Activated CD4-positive, CD25-positive, alpha-beta regulatory T cell treated with anti-CD3 and anti-CD28 coated beads, Interleukin-2, amount 50 U/mL, for 16 hours (primary cell): ENCODE measurements around the gene ZNF281.

Experiments
- DNase-seq: peaks from one replicate; pipeline ENCODE4 v3.0.0-alpha.2; 2020; ENCODE audit warnings: low read depth, low spot score

ZNF281 gene

DNA sequence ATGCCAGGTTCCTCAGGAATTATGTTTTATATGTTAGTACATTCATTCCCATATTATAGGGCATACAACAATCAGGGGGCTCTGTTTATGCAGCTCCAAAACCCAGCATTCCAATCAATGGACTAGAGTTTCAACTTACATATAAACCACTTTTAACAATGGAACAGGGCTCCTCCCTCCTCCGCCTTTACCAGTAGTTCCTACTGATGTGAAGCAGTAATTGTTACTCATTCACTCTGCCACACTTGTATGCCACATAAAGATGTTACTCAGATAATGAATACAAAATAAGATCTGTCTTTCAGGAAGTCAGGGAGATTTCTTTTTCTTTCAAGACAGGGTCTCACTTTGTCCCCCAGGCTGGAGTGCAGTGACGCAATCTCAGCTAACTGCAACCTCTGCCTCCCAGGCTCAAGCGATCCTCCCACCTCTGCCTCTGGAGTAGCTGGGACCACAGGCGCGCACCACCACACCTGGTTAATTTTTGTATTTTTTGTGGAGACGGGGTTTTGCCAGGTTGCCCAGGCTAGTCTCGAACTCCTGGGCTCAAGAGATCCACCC lies 17.1 kb downstream of the ZNF281 start:
- no peak for DNase-seq

DNA sequence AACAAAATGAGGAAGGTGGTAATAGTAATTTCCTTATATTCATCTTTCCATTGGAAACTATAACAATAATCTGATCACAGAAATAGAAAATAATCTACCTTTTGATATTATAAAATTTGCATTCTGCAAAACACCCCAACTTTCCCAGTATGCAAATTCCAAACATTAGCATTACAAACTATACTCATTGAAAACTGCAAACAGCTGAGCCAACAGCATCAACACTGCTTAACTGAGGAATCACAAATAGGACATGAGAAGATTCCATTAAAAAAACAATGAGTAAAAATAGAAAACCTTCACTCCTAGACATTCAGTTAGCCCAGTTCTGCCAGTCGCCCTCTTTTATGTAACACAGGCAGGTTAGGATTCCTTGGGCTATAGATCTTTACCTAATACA lies 18.1 kb downstream of the ZNF281 start:
- DNase-seq = no peak

DNA sequence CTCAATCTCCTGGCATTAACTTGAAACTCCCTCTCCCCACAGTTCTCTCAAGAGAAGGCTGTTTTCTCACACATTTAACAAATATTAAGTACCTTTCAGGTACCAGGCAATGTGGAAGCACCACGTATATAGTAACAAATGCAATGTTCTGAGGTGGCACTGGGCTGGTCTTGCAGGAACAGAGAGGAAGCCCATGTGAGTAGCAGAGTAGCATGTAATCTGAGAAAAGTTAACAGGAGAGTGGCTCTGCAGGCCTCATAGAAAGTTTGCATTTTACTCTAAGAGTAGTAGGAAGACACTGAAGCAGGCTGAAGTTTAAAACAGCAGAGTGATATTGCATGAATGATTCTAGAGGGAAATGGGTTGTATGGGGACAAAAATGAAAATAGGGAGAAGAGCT lies 21.0 kb downstream of the ZNF281 start:
- DNase-seq = no peak

DNA sequence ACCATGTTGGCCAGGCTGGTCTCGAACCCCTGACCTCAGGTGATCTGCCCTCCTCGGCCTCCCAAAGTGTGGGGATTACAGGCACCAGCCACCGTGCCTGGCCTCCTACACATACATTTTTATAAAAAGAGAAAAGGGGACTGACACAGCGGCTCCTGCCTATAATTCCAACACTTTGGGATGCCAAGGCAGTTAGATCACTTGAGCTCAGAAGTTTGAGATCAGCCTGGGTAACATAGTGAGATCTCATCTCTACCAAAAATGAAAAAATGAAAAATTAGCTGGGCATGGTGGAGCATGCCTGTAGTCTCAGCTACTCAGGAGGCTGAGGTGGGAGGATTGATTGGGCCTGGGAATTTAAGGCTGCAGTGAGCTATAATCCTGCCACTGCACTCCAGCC lies 23.4 kb downstream of the ZNF281 start:
- DNase-seq = no peak

DNA sequence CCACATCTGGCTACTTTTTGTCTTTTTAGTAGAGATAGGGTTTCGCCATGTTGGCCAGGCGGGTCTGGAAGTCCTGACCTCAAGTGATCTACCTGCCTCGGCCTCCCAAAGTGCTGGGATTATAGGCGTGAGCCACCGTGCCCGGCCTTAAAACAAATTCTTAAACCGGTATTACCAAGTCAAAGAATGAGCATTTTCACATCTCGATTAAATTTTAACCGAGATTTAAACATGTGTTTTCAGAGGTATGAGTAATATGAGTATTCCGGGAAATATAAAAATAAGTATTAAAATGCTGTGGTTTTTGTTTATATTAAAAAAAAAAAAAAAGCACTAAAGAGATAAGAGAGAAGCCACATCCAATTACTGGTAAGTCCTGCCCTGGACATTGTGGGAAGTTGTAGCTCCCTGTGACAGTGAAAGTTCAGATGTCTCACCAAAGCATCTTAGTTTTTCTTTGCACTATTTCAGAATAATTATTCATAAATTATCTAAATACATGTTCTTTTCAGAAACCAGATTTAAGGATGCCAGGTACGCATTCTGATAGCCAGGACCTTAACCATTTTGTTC lies 24.9 kb downstream of the ZNF281 start:
- no peak for DNase-seq

DNA sequence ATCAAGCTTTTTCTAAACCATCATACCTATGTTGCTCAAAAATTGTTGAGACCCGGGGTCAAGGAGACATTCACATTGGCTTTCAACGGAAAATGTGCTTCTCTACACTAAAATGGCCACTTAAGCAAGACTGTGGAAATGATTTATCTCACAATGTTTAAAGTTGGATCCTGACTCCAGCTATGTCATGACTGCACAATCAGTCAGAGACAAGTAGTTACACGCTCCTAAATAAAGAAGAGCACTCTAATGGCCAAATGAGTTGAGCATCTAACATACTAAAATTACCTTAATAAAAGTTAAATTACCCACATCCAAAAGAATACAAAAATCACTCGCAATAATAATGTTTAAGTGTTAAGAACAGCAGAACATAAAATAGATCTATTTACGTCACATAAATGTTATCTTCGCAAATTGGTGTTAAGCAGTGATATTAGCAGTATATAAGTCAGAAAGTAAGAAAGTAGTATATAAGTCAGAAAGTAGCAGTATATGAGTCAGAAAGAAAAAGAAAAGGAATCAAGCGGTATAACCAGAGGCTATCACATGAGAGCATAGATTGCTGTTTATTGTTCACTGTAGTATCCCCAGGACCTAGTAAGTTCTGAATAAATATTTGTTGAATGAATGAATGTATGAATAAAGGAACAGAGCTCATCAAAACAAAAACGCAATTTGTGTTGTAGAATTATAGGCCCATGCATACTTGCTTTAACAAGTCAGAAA lies 28.4 kb downstream of the ZNF281 start:
- DNase-seq = no peak

DNA sequence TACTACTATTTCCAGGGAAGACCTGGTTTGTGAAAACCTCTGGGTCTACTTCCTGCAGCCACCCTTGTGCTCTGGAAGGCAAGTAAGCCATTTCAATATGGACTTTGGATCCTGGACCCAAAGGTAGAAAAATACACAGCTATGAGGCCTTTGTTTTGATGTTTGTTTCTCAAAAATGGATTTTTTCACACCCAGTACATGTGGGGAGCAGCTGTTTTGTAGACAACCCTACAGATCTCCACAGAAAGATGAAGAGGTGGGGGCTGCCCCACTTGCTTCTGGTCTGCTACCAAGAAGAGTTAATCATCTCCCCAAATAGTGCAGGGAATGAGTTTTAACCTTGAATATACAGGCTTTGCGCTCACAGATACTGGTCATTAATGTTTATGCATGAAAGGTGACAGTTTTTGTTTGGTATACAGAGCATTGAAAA lies 29.2 kb downstream of the ZNF281 start:
- no peak for DNase-seq

DNA sequence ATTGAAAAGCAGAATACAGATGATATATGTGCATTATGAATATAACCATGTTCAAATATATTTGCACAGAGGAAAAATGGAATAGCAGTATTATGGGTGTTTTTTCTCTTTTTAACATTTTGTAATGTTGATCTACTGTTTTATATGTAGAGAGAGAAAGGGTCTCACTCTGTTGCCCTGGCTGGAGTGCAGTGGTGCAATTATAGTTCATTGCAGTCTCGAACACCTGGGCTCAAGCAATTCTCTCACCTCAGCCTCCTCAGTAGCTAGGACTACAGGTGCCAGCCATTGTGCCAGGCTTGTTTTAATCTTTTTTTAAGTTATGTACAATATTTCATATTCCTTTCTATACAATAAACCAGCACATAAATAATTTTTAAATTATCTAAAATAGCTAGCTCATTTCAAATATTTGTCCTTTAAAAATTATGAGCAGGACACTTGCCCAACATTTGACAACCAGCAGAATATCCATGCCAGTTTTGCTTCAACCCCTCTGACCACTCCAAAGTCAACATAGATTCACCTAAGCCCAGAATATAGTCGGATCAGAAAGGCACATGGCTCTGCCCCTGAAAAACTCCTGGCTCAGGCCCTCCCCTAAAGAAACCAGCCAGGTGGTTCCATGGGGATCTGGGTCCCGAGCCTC lies 29.8 kb downstream of the ZNF281 start:
- no peak for DNase-seq

DNA sequence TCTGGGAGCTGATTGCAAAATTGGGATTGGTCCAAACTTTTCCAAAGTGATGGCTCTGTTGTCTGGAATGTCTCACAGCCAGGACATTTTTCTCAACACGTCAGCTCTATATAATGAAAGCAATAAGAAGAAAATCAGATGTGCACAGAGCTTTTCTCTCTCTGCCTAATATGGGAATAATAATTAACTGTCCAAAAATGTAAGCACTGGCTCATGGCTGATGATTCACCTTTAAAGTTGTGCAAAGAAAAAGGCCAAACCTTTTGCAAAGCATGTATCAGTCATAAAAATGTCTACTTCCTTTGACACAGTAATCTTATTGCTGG lies 30.4 kb downstream of the ZNF281 start:
- DNase-seq = no peak

DNA sequence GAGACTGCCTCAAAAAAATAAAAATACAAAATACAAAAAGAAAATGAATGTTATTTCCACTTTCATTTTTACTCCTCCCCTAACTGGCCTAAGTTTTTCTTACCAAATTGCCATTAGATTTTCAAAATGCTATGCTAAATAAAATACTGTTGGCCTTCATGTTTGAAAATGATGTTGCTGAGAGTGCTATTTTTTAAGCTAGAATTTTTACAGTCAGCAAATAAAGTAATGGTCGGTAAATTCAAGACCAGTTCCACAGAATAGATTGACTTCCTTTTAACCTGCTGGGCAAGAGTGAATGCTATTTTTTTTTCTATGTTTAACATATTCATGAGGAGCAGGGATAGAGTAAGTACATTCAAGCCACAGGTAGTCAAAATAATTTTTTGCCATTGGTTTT lies 31.7 kb downstream of the ZNF281 start:
- no peak for DNase-seq

DNA sequence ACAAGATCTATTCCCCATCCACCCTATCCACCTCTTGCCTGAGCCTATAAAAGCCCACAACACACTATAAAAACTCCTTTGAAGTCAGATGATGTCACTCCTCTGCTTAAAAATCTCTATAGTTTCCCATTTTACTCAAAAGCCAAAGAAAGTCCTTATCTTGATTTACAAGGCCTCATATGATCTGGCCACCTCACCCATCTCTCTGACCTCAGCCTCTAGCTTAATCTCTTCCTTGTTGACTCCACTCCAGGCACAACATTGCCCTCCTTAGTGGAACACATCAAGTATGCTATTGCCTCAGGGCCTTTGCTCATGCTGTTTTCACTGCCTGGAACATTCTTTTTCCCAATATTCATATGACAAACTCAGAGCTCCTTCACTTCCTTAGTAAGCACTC lies 33.3 kb downstream of the ZNF281 start:
- no peak for DNase-seq

DNA sequence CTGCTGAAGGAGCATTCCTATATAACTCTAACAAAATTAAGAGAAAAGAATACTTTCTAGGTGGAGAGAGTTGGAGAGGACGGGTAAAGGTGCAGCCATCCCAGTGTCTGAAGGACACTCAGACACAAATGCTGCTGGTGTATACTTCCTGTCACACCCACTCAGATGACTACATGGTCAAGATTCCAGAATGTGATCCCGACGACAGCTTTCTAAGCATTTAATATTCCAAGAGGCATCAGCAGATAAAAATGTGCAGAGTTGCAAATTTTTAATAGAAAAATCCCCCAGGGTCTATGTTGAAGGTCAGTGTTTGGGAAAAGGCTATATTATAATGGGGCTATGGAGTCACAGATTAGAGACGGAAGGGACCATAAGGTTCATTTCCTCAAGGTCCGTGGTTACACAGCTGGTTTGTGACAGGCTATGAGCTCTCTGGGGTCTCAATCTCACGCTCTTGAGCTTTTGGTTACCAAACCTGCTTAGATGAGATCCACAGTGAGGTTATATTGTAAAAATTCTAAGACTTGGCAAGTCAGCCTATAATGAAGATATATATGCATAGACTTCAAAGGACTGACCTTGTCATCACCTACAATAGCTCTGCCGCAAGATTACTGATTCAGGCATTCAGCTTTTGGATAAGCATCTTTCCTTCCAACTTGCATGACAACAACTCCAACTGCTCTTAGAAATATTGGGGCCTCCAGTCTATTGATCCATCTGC lies 35.1 kb downstream of the ZNF281 start:
- DNase-seq = no peak

DNA sequence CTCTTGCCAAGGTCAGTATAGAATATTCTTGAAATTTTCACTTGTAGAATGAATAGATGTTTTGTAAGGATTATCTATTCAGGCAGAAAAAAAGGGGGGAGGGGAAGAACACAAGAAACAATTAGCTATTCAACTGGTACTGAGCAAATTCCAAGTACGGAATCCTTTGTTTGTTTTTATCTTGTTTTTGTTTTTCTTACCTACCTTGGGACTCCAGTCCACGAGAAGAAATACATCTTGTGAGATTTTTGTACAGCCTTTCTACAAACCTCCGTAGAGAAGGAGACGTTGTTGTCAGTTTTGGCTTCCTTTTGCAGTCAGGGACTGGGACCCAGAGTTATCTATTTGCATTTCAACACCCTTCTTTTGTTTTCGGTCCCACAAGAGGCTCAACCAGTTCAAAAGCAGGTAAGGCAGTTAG lies 36.0 kb downstream of the ZNF281 start:
- DNase-seq = no peak

DNA sequence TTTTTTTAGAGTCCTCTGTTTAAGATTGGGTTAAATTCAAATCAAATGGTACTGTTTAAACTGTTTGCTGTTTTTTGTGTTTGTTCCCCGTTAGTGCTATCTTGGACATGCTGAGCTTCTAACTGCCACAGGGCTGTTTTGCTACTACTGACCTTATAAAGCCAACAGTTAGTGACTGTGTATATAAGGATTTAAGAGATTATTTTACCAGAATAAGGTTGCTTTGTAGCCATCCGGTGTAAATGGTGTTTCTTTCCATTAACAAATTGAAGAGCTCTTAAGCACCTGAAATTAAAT lies 37.0 kb downstream of the ZNF281 start:
- no peak for DNase-seq

DNA sequence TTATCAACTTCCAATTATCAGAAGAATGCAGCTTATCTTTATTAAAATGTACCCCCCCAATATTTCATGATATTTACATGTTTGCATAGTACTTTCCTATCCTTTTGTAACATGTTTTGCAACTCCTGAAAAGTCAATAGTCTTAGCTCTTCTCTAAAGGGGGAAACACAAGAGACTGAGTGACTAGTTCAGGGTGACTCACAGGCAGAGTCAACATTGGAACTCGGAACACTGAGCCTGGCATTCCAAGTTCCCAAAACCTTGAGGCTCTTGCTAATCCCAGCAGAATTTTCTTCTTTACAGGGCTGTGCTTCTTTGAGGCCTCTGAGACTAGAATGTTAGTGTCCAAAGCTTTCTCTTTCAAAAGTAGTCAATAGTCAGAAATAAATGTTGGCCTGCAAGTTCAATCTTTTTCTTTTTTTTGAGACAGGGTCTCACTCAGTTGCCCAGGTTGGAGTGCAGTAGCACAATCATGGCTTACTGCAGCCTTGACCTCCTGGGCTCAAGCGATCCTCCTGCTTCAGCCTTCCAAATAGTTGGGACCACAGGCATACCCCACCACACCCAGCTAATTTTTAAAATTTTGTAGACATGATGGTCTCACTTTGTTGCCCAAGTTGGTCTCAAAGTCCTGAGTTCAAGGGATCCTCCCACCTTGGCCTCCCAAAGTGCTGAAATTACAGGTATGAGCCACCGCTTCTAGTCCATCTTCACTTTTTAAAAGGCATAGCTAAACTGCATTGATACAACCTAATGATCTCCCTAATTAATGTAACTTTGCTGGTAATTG lies 37.5 kb downstream of the ZNF281 start:
- DNase-seq = no peak

DNA sequence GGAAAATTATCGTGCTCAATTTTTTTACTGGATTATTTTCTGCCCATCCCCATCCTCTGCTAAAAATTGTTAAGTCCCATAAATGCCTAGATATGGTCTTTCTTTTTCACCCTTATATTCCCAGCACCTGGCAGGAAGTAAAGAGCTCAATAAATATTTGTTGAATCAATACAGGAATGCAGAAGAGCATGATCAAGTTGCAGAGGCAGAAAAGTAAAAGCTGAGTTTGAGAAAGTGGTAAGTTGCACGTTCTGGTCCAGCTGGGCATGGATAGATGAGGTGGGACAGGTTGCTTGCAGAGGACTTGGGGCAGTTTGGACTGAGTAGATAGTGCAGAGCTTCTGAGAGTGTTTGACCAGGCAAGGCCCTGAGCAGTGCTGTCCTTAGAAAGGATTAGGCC lies 40.1 kb downstream of the ZNF281 start:
- no peak for DNase-seq

DNA sequence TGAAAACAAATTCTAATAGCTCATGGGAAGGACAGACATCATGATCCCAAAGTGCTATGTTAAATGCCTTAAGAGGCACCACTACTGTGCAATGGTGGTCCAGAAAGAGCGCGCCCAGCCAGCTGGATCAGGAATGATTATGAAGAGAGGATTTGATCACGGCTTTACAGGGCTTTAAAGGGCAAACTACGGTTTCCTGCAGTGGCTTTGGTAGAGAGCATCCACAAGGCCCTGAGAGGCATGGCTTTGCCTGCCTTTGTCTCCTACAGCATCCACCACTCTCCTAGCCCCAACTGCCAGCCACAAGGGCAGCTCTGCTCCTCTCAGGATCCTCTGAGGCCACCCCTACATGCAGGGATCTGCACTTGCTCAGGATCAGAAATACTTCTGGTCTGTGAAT lies 40.7 kb downstream of the ZNF281 start:
- no peak for DNase-seq

DNA sequence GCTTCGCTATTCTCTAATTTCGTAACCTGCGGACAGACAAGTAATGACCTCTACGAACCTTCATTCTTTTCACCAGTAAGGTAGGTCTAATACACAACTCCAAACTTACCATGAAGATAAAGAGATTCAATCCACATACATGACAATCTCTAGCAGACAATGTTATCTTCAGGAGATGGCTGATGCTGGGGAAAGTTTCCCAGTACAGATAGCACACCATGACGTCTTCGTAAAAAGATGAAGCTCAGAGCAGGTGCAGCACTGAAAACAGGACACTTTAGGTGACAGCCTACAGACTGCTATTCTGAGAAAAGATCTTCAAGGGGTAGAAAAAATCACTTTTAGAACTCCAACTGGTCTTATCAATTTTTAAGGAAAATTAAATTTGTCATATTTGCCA lies 41.3 kb downstream of the ZNF281 start:
- no peak for DNase-seq

DNA sequence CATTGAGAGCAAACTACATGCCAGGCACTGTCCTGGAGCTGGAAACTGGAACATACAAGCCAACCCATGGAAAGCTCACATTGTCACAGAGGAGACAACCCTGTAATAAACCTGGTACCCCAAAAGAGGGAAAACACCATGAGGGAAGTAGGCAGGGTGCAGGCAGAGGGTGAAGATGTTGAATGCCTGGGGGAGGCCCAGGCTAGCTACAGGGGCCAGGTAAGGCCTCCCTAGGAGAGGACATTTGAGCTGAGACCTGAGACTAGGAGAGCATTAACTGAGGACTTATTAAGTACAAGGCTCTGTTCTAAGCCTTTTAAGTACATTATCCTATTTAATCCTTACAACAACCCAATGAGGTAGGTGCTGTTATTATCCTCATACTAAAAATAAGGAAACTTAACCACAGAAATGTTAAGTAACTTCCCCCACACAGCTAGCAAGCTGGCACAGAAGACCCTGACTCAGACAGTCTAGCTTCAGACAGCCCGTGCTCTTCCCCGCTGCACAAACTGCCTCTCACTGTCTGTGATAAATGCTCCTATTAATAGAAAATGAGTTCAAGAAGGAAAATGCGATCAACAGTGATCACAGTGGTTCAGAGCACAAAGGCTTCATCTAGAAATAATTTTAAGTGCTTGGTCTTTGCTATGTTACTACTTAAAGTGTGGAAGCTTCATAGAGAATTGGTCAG lies 41.8 kb downstream of the ZNF281 start:
- DNase-seq = no peak

DNA sequence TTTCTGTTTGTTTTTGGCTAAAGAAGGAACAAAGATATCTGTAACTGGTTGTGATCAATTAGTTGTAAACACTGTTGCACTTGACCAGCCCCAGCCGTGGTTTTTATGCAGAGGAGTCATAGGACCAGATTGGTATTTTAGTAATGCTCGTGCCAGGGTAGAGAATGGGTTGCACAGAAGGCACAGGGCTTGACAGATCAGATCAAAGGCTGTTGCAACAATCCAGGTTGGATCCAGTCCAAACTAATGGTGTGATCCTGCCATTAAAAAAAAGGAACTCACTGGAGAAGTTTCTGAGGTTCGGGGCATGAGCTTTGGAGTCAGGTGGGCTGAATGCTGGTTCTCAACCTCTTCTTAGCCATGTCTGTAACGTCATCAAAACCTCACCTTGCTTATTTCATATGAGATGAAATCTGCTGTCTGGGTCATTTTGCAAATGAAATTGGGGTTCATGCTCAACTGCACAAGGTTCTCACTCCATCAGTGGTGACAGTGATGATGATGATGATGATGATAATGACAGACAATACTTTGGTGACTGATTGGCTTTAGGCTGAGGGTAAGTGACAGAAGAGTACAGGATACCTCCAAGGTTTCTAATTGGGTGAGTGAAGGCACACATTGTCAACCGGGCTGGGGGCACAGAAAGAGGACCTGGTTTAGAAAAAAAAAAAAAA lies 43.1 kb downstream of the ZNF281 start:
- no peak for DNase-seq
